Hematopoietic multipotent progenitor cell treated with erythropoietin and hydrocortisone succinate and interleukin-3 and kit ligand, for 17 days (in vitro differentiated cells): ENCODE data around the gene SLC6A15.

ENCODE experiments used
- DNase-seq: peaks from one replicate; pipeline ENCODE4 v3.0.0-alpha.2; 2015; ENCODE audit warnings: low spot score

Gene SLC6A15

GRCh38 chr12:84912198-84913128 is at the start of gene SLC6A15:
TSS of gene SLC6A15 (minus strand) at chr12:84912799. CDS start at chr12:84892120, 20,679 bp downstream.
- no peak for DNase-seq

DNA sequence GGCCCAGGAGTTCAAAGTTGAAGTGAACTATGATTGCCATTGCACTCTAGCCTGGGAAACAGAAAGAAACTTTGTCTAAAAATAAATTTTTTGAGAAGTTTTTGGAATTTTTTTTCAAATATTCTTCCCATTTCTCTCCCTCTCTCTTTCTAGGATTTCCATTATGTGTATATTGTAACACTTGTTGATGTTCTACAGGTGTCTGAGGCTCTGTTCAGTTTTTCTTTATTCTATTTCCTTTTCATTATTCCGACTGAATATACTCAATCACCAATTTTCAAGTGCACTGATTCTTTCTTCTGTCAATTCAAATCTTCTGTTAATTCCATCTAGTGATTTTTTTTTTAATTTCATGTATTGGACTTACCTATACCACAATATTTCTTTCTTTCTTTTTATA is 48.3 kb upstream of the SLC6A15 start:
- DNase-seq: no peak

DNA sequence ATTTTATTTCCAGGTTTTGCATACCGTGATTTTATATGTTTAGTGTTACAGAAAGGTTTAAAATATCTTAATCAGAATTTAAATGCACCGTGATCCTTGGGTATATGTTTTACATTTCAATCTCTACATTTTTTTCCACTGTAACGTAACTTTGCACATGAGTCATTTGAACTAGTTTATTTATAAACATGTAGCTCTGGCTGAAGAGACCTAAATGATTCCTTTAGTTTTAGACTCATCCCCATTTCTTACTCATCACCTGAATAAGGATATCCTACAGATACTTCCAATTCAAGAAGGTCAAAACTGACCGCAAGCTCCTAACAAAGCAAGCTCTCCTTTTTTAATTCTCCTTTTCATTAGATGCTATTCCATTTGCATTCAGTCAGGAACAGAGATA is 42.7 kb upstream of the SLC6A15 start:
- DNase-seq: no peak

DNA sequence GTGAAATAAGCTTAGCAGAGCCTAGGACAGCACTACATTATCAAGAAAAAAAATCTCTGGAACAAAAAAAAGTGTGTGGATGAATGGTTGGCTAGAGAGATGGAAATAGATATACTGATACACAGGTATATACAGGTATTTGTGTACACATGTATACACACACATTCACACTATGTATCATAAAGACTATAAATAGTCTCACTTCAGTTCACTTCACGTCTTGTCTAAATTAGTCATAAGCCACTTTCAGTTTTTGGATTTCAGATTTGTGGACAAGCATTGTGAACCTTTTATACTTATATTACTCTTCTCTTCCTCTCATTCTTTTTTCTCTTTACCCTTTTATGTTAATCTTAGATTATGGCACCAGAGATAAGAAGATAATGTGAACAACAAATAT is 41.8 kb upstream of the SLC6A15 start:
- no peak for DNase-seq

- no peak for DNase-seq
These were observed 38.5 kb upstream of the SLC6A15 start for GRCh38 chr12:84950971-84951546.

DNA sequence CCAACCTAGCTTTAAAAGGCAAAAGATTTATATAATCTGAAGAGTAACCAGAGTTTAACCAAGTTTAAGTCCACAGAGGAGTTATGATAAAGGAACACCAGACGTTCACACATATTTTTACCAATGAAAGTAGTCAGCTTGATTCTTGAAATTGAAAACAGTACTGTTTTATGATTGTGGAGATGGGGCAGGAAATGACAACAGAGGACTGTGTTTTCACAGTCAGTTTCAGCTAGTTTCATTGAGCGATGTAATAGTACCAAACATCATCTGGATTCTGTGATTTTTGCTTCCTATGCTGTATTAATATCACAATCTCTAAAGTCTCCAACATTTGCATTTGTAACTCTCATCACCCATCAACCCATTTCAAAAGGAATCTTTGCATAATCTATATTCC is 34.2 kb upstream of the SLC6A15 start:
- DNase-seq: no peak

GRCh38 chr12:84937415-84937814 is 24.8 kb upstream of the SLC6A15 start:
- DNase-seq: no peak

GRCh38 chr12:84929501-84929900 is 16.9 kb upstream of the SLC6A15 start:
- no peak for DNase-seq

GRCh38 chr12:84924981-84925380 is 12.4 kb upstream of the SLC6A15 start:
- no peak for DNase-seq

DNA sequence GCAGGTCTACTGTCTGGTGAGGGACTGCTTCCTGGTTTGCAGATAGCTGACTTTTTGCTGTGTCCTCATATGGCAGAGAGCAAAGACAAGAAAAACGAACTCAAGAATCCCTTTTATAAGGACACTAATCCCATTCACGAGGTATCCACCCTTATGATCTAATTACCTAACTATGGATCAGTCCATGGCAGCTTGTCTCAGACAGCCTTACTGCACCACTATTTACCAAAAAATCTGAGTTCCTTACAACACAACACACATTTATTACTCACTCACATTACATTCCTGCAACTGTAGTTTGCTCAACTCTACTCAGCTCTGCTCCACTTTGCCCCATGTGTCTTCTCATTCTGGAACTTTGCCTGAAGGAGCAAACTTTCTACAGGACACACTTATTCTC is 10.1 kb upstream of the SLC6A15 start:
- no peak for DNase-seq

DNA sequence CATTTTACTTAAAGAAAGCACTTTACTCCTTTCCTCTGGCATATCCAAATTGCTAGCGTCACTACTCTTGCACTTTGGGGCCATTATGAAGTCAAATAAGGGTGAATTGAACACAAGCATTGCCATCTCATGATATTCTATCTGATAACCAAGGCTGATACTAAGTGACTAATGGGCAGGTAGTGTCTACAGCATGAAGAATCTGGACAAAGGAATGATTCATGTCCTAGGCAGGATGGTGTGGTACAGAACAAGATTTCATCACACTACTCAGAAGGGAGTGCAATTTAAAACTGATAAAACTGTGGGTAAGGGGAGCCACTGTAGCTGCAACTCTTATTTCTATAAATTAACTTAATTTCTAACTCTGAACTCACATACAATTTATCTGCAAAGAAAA is 7.7 kb upstream of the SLC6A15 start:
- DNase-seq: no peak

DNA sequence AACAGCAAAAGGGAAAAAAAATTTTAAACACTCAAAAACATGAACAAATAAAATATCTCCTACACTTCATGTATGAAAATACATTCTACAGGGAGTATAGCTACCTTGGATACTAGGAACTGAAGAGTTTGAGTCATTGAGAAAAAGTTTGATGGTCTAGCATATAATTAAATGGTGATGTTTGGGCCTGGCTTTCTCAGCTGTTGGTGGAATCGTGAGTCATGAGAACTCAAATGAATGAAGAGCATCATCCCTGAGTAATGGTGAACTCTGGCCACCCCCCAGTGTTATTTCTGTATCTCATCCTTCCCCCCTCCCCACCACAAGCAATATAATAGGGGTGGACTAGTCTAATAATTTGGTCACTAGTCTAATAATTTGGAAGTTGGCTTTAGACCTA is 6.7 kb upstream of the SLC6A15 start:
- DNase-seq: no peak

GRCh38 chr12:84913129-84913515 is 523 bp upstream of the SLC6A15 start:
- DNase-seq: no peak

GRCh38 chr12:84911271-84912197 is 1.1 kb downstream of the SLC6A15 start:
- no peak for DNase-seq

DNA sequence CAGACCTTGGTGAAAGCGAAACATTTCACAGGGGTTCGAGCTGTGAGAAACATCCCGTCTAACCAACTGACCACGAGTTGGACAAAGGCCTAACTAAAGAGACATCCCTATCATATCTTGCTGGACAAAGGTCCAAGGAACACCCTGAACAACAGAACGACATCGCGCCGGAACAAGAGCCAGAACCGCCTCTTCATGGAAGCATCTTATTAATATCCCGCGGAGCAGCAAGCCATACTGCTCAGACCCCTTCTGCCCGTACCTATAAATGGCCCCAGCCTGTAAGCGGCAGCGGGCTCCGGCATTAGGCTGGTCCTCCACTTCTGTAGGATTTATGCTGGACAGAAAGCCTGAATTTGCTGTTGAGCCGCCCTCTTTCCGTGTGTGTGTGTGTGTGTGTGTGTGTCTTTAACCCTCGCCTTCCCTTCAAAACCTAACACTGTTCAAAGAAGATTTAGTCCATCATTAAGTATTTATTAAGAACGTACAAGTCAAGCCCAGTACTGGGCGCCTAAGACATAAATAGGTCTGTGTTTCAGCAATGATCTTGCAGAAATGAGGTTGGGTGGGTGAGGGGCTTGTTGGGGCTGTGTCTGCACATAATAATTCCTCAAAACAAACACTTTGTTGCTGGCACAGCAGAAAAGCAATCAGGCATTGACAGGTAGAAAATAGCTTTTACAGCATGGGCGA is 1.9 kb downstream of the SLC6A15 start:
- no peak for DNase-seq

DNA sequence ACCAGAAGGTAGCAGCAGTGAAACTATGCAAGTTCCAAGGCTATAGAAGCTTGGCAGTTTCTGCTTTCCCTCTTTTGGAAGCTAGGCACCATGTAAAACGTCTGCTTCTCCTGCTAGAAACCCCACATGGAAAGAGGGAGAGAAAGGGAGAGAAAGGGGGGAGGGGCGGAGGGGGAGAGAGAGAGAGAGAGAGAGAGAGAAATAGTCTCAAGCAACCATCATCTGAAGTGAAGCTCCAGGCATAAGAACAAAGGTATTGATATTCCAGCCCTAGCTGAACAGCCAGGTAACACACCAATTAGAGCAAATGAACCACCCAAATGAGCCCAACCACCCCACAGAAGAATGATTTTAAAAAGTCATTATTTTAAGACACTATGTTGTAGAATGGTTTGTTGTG is 8.5 kb downstream of the SLC6A15 start:
- DNase-seq: no peak

DNA sequence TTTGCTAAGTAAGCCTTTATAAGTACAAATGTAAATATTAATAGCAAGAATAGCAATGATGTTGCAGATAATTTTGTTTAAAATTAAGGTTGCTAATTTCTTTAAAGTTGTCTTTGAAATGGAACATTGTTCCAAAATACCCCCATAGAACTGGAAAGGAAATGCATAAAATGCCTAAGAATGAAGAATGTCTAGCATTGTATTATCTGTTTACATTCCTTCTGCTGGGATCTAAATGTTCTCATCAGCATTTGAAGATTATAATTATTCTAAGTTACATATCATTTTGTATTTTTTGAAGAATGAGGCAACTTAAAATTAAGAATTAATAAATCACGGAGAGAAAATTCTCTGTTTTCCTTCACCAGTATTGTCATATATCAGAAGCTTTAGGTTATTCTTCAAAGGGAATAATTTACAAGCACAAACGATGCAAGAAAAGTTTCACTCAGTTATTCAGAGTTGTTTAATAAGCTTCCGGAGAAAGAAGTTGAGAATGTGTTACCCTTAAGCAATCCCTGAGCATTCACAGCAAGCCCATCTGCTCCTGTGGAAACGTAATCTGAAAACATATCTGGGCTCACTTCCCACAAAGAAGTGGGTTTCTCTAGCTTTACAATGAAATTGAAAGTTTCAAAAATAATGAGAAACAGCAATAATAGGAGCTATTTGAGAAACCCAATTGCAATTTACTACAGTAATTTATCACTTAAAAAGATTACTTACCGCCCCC is 21.3 kb downstream of the SLC6A15 start:
- no peak for DNase-seq

DNA sequence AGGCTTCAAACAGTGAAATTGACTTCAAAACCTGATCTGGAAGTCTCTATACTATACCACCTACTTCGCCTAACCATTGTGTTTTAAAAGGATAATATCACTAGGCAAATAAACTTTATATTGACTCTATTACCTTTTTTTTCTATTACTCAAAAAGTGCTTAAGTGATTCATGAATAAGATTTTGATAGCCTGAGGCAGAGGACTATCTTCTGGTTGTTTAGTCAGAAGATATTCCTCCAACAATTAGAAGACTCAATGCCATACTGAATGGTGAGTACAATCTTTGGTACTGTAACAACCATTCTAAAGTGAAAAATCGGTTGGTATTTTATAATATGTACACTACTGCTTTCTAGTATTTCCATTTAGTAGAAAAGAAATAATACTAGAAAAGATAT is 22.8 kb downstream of the SLC6A15 start:
- DNase-seq: no peak

- DNase-seq: no peak
These were observed 23.7 kb downstream of the SLC6A15 start for GRCh38 chr12:84888861-84889260.

- no peak for DNase-seq
These were observed 35.3 kb downstream of the SLC6A15 start for GRCh38 chr12:84877340-84877739.

- no peak for DNase-seq
These were observed 37.4 kb downstream of the SLC6A15 start for GRCh38 chr12:84875241-84875640.
